H4 (cell line): ENCODE results near the gene FAM89B. TPM values are rescaled to one million over a fixed set of nuclear protein-coding genes. Genes with fewer than 3 reads are reported as not detected.
"Not testable (repeated sequence)": the region's sequence is repeated elsewhere in the genome, so short reads cannot be mapped to it uniquely, and the experiment has no call there.

ENCODE experiments used
- DNase-seq: peaks from one replicate; pipeline ENCODE4 v3.0.0-alpha.2; 2015; ENCODE audit warnings: low spot score
- total RNA-seq: library from RNA; depleted of rRNA; stranded (reverse); fragments of >200 nt; shearing (Covaris generic); gene quantifications from 2 replicates; pipeline ENCODE4 v1.2.3, GENCODE V29; 2014

The FAM89B gene
- total RNA-seq, 1 experiment from 2014 or later, result 27.5 TPM

GRCh38 chr11:65556470-65557279, 15.7 kb upstream of the FAM89B start:
- no peak for DNase-seq

GRCh38 chr11:65557280-65558001, 14.9 kb upstream of the FAM89B start:
- DNase-seq, result no peak

- DNase-seq, result peak; percentile 66
These were observed 14.1 kb upstream of the FAM89B start, which contains the start of gene LTBP3 for GRCh38 chr11:65558002-65558929. Gene LTBP3 (minus strand): TSS chr11:65558359. CDS start chr11:65557959, 400 bp downstream.

DNA sequence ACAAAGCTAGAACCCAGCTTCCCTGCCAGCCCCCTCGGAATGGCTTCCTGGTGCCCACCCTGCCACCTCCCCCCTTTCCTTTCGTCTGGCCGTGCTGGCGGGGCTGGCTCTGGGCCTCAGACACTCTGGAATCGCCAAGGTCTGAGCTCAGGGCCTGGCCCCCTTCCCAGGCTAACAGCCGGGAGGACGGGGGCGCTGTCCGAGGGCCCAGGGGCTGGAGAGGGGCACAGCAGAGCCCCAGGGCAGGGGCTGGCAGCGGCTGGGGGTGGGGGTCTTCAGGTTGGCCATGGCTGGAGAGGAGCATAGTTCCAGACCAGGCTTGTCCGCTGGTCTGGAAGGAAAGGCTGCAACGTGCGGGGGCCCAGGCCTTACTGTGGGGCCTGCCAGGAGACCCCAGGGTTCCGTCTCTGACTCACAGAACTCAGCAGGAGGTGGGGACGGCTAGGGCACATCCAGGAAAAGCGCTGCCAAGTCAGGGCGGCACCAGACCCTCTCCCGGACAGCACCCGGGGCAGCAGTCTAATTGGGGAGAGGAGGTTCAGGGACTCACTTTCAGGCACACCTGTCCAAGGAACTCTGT, 13.3 kb upstream of the FAM89B start:
- no peak for DNase-seq

GRCh38 chr11:65559535-65559934, 12.8 kb upstream of the FAM89B start:
- DNase-seq, result no peak

GRCh38 chr11:65559951-65560537, 12.3 kb upstream of the FAM89B start:
- peak; percentile 64 for DNase-seq

DNA sequence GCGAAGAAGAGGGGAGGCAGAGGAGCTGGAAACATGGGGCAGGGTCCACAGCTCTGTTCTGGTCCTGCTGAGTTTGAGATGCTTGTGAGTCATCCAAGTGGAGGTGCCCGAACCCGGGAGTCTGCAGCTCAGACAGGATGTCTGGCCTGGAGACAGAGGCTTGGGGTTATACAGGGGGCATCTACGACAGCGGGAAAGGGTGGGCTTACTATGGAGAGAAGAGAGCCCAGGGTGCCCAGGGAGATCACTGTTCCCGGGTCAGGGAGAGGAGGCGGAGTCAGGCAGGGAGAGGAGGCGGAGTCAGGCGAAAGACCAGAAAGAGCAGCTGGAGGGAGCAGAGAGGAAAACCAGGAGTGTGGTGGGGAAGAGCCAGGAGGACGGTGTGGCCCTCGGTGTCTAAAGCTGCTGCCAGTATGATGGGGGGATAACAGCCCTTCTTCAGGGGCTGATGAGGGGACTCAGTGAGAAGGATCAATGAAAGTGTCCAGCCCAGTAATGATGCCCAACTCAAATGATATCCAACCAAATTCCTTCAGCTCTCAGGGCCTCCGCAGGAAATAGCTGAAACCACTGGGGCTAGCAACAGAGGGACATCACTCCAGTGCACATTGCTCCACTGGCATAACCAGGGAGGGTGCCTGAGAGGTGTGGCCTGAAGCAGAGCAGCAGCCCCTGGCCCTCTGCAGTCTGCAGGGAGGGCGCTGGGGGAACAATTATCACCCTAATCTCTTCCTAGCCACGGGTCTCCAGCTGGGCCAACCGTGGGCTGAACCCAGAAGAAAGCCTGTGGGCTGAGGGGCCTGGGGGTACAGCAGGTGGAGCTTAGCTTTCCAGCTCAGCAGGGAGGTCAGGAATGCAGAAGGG, 11.6 kb upstream of the FAM89B start:
- peak; percentile 67 for DNase-seq

- no peak for DNase-seq
These were observed 10.3 kb upstream of the FAM89B start for GRCh38 chr11:65562020-65562419.

- DNase-seq, result no peak
These were observed 9.6 kb upstream of the FAM89B start for GRCh38 chr11:65562788-65563187.

GRCh38 chr11:65563601-65564000, 8.7 kb upstream of the FAM89B start:
- no peak for DNase-seq

DNA sequence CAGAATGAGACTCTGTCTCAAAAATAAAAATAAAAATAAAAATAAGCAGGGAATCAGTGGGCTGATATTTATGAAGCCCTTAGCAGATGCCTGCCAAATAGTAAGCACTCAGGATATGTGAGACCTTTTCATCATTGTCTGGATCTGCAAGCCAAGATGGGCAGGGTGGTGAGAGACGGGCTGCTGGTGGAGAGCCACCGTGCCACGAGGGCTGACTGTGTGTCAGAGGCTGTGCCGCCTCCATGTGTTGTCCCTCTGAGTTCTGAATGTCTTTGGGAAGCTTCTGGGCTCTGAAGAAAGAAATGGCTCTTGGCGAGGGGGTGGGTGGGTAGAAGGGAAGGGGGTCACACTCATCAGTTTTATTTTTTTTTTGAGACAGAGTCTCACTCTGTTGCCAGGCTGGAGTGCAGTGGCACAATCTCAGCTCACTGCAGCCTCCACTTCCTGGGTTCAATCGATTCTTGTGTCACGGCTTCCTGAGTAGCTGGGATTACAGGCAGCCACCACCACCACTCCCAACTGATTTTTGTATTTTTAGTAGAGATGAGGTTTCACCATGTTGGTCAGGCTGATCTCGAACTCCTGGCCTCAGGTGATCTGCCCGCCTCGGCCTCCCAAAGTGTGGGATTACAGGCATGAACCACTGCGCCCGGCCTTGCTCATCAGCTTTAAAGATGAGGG, 7.3 kb upstream of the FAM89B start:
- DNase-seq, result not testable (repeated sequence)

GRCh38 chr11:65565624-65566453, 6.5 kb upstream of the FAM89B start:
- no peak for DNase-seq

- no peak for DNase-seq
These were observed 3.0 kb upstream of the FAM89B start for GRCh38 chr11:65569164-65569972.

DNA sequence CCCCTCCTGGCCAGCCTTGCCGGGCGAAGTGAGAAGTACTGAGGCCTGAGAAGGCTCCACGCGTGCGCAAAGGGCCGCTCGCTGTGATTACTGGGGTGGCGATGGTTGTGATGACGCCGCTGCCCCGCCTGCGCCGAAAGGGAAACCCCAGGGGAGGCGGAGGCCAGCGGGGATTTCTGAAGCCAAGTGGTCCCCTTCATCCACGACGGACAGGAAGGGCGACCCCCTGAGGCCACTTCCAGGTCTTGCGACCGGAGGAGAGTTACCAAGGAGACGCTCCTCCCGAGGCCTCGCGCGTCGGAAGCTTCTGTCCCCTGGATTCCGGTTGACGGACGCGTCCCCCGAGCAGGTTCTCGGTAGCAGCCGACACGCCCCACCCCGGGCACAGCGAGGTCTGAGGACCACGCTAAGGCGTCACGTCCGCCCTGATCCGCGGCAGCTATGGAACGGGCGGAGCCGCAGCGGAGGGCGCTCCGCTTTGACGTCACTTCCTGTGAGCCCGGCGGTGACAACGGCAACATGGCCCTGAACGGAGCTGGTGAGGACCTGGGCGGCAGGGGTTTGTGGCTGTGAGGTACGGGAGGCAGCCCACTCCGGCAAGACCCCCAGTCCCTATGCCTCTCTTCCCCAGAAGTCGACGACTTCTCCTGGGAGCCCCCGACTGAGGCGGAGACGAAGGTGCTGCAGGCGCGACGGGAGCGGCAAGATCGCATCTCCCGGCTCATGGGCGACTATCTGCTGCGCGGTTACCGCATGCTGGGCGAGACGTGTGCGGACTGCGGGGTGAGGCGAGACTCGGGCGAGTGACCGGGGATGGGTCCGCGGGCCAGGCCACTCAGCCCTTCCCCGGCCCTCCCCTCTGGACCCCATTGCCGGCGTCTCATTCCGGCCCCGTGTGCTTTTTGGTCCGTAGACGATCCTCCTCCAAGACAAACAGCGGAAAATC, 2.1 kb upstream of the FAM89B start, which contains the start of gene ZNRD2:
ZNRD2 (plus strand) TSS at position 505 of the 946 bp plus-strand sequence; CDS start at position 520, 15 bp downstream.
- peak; percentile 99 for DNase-seq

DNA sequence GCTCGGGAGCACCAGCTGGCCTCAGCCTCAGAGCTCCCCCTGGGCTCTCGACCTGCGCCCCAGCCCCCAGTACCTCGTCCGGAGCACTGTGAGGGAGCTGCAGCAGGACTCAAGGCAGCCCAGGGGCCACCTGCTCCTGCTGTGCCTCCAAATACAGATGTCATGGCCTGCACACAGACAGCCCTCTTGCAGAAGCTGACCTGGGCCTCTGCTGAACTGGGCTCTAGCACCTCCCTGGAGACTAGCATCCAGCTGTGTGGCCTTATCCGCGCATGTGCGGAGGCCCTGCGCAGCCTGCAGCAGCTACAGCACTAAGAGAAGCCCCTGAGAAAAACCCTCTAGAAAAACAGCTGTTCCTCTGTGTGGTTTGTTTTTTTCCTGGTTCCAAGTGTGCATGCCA, 918 bp upstream of the FAM89B start:
- no peak for DNase-seq

- DNase-seq, result peak; percentile 48
These were observed 398 bp upstream of the FAM89B start for GRCh38 chr11:65571940-65572339.
